HAP-1 (cell line): Measurements from ENCODE around the gene KRT77.
"Not testable (repeated sequence)": the region's sequence is repeated elsewhere in the genome, so short reads cannot be mapped to it uniquely, and the experiment has no call there.

Experiments
- DNase-seq, 2 experiments: peaks; one replicate each; pipeline ENCODE4 v3.0.0-alpha.2; 2016 to 2020; ENCODE audit warnings: low spot score in 2 of 2
- H3K27me3 ChIP-seq: fragments of 250-450 bp; sonication (Bioruptor Pico); 2 replicates; pipeline ENCODE4 v1.5.1; 2020; ENCODE audit warnings: low read depth, mild to moderate bottlenecking, moderate library complexity
- H3K36me3 ChIP-seq: fragments of 250-450 bp; sonication (Bioruptor Pico); replicated peaks from 2 replicates; pipeline ENCODE4 v1.5.1; 2020; ENCODE audit warnings: mild to moderate bottlenecking
- H3K4me1 ChIP-seq: fragments of 250-450 bp; sonication (Bioruptor Pico); 2 replicates; pipeline ENCODE4 v1.5.1; 2020; ENCODE audit warnings: mild to moderate bottlenecking
- H3K4me3 ChIP-seq: fragments of 250-450 bp; sonication (Bioruptor Pico); 2 replicates; pipeline ENCODE4 v1.5.1; 2020; ENCODE audit warnings: mild to moderate bottlenecking, moderate library complexity
- H3K9me3 ChIP-seq: fragments of 250-450 bp; sonication (Bioruptor Pico); 2 replicates; pipeline ENCODE4 v1.5.1; 2020; ENCODE audit warnings: mild to moderate bottlenecking, moderate library complexity
- in situ Hi-C: fragments of 300-500 bp; cut with MboI; formaldehyde crosslinking; loops from 3 replicates; pipeline ENCODE4 v1.14.3; 2020; ENCODE audit warnings: low sequenced_read_pairs, inconsistent platforms, mixed read lengths

Gene KRT77

DNA sequence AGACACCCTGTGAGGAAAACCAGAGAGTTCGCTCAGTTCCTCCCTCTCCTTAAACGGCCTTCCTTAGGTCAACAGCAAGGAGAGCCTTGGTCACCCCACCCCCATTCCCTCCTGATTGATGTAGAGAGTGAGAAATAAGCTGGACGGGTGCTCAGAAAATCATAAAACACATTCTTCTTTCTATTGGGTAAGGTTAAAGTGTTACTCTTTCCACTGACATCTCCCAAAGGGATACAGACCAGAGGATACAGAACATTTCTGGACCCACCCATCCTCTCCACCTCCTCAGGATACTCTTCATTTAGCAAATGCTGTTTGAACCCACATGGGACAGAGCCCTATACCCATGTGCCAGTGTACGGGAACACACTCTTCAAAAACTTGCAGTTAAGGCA, 11.6 kb upstream of the KRT77 start:
- Histone ChIP-seq H3K36me3 (no peaks in the 10 kb centered on the region), H3K4me3 (no peak overlapping the region), H3K4me1 (no peaks in the 10 kb centered on the region), H3K27me3 (peaks cover 39% of the 10 kb centered on the region), H3K9me3 (no peaks in the 10 kb centered on the region)
- in situ Hi-C loops = no loop called here
- DNase-seq = no peak

DNA sequence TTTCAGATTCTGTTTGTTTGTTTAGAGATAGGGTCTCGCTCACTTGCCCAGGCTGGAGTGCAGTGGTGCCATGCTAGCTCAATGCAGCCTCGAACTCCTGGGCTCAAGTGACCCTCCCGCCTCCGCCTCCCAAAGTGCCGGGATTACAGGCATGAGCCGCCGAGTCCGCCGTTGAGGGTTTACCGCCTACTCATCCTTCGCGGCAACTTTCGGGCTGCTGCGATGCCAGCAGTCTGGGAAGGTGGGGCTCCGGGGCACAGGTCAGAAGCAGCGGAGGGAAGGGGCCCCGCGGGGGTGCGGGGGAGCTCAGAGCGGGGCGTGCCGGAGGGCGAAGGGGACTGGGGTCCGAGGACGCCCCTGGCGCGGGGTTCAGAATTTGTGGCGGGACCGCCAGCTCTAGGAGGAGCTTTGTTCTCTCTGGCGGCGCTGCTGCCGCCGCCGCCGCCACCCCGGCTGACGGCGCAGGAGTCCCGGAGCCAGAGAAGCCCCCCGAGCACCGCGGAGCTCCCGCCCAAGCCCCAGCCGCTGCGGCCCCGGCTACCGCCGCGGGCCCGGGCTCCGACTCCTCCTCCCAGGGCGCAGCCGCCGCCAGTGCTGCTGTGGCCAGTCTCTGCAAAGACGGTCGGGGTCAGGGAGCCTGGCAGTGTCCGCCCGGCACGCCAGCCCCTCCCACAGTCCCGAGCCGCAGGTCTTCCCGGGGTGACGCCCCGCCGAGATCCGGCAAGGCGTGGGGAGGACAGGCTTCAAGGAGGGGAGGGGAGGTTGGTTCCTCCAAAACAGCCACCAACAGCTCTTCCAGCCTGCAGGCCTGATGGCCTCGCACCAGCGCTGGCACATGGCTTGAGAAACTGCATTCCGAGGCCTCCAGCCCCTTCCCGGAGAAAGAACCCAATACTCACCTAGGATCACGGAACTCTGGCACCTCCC, 10.9 kb upstream of the KRT77 start:
- Histone ChIP-seq H3K4me3 (no peak overlapping the region), H3K9me3 (no peaks in the 10 kb centered on the region), H3K27me3 (peaks cover 39% of the 10 kb centered on the region), H3K4me1 (no peaks in the 10 kb centered on the region), H3K36me3 (no peaks in the 10 kb centered on the region)
- in situ Hi-C loops = no loop called here
- DNase-seq = no peak

DNA sequence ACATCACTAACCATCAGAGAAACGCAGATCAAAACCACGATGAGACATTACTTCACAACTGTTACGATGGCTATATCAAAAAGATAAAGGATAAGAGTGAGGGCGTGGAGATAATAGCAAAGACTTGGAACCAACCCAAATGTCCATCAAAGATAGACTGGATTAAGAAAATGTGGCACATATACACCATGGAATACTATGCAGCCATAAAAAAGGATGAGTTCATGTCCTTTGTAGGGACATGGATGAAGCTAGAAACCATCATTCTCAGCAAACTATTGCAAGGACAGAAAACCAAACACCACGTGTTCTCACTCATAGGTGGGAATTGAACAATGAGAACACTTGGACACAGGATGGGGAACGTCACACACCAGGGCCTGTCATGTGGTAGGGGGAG, 8.8 kb upstream of the KRT77 start:
- H3K4me1 ChIP-seq, DNase-seq, H3K36me3 ChIP-seq, H3K4me3 ChIP-seq, in situ Hi-C loops, H3K9me3 ChIP-seq: not testable (repeated sequence)
- peaks cover 39% of the 10 kb centered on the region for H3K27me3 ChIP-seq

DNA sequence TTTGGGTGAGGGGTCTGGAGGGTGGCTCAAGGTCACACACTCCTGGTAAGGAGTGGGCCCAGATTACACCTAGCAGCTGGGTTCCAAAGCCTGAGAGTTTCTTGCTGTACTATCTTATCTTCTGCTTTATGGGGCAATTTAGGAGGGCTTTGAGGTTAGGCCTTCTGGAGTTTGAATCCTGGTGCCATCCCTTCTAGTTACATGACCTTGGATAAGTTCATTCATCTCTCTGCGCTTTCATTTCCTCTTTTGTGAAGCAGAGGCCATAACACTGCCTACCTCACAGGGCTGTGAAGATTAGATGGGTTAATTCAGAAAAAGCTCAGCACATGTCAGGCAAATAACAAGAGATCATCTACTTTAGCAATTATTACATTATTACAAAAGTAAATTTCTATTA, 7.4 kb upstream of the KRT77 start:
- Histone ChIP-seq H3K9me3 (no peaks in the 10 kb centered on the region), H3K4me3 (no peak overlapping the region), H3K27me3 (peaks cover 32% of the 10 kb centered on the region), H3K4me1 (no peaks in the 10 kb centered on the region), H3K36me3 (no peaks in the 10 kb centered on the region)
- no peak for DNase-seq
- in situ Hi-C loops = no loop called here

DNA sequence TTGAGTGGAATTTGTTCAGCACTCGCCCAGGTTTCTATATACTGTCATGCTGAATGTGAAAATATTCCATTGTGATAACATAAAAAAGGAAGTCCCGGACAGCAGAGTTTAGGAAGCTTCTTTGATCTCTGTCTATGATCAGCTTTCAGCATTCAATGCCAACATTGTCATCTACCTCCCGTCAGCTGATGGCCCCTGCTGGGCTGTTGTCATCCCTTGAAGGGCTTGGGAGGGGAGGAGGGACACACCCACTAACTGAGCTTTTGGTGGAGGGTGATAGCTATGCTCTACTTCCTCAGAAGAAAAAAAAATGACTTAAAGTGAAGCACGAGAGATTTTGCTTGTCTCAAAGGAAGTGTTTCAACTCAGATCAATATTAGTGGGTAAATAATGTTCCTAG, 4.7 kb upstream of the KRT77 start:
- peaks cover 5% of the 10 kb centered on the region for H3K27me3 ChIP-seq
- H3K9me3 ChIP-seq = no peaks in the 10 kb centered on the region
- in situ Hi-C loops = no loop called here
- no peak for DNase-seq
- no peaks in the 10 kb centered on the region for H3K4me1 ChIP-seq
- no peak overlapping the region for H3K4me3 ChIP-seq
- no peaks in the 10 kb centered on the region for H3K36me3 ChIP-seq

DNA sequence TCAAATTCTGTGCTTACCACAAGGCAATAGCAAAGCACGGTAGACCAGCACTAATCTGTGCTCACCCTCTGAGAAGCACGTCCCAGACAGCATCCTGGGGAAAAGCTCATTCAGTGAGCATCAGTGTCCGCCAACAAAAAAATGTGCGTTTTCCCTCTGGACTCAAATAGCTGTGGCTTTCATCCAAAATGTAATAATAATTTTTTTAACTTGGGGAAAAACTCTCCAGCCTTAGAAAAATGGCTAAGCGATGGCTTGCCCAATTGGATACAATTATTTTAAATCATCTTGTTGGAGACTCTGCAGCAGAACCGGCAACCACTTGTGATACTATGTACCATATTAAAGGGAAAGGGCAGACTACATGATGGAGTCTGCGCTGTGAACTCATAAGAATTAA, 1.1 kb upstream of the KRT77 start:
- no peak overlapping the region for H3K4me3 ChIP-seq
- no peak for DNase-seq
- H3K27me3 ChIP-seq = no peaks in the 10 kb centered on the region; the same call in 1 of the 2 replicates
- in situ Hi-C loops = no loop called here
- no peaks in the 10 kb centered on the region for H3K9me3 ChIP-seq
- H3K36me3 ChIP-seq = no peaks in the 10 kb centered on the region
- H3K4me1 ChIP-seq = no peaks in the 10 kb centered on the region

DNA sequence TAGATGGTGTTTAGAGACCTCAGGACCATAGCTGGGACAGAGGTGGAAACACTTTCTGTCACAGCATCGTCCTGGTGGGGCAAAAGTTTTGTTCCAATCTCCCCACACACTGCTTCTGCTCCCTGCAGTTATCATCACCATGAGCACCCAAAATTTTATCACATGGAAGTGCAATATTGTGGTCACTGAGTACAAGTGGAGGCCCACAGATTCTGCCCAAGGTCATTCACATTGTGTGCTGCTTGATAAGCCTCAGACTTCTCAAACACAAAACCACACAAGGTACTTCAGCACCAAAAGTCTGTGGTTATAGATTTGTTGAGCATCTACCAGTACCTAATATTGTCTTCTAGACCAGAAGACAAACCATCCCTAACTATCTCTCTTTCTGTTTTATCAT, 554 bp upstream of the KRT77 start:
- Histone ChIP-seq H3K36me3 (no peaks in the 10 kb centered on the region), H3K9me3 (no peaks in the 10 kb centered on the region), H3K27me3 (no peaks in the 10 kb centered on the region; the same call in 1 of the 2 replicates), H3K4me1 (no peaks in the 10 kb centered on the region), H3K4me3 (no peak overlapping the region)
- in situ Hi-C loops = no loop called here
- DNase-seq = no peak

DNA sequence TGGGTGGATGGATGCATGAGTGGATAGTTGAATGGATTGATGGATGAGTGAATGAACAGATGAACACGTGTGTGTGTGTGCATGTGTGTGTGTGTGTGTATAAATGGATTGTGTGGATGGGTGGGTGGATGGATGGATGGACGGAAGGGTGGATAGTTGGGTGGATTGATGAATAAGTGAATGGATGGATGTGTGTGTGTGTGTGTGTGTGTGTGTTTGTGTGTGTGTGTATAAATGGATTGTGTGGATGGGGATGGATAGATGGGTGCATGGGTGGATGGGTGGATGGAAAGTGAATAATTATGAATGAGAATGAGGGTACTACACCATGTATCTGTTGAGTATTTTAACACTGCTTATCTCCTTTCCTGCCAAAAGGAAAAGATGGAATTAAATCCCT, 986 bp downstream of the KRT77 start:
- Histone ChIP-seq H3K9me3 (no peaks in the 10 kb centered on the region), H3K4me3 (no peak overlapping the region), H3K27me3 (no peaks in the 10 kb centered on the region; the same call in 1 of the 2 replicates), H3K36me3 (no peaks in the 10 kb centered on the region), H3K4me1 (no peaks in the 10 kb centered on the region)
- DNase-seq = no peak
- in situ Hi-C loops = no loop called here

DNA sequence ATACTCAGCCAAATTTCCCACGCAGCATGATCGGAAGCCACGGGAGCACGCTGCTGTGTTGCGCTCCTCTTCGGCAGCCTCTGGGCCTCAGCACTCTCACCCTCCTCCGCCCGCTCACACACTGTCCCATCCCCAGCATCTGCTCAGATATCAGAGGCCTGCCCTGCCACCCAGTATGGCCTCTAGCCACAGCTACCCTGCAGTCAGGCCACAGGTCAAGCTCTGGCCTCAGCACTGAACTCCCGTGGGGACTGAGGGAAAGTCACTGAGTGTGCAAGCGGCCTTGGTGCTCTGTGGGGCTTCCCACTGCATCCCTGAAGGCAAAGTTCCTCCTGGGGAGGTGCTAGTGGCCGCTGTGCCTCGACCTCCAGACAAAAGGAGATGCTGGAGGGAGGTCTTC, 2.0 kb downstream of the KRT77 start:
- H3K4me3 ChIP-seq = no peak overlapping the region
- in situ Hi-C loops = no loop called here

DNA sequence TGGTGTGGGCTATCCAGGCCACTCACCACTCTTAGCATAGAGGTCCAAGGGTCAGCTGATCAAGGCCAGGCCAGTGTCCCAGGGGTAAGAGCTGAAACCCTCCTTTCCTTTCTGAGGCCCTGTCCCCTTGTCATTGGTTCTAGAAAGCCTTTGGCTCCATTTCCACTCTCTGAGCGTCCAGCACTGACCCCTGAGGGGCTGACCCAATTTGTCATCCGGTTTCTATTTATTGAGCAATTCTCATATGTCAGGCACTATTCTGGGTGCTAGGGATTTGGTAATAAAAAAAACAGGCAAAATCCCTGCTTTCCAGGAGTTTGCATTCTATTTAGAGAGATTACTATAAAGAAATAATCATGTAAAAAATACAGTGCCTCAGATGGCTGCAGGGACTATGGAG, 3.4 kb downstream of the KRT77 start:
- Histone ChIP-seq H3K4me1 (no peaks in the 10 kb centered on the region), H3K27me3 (no peaks in the 10 kb centered on the region; the same call in 1 of the 2 replicates), H3K4me3 (no peak overlapping the region), H3K36me3 (no peaks in the 10 kb centered on the region), H3K9me3 (no peaks in the 10 kb centered on the region)
- DNase-seq = no peak
- in situ Hi-C loops = no loop called here

More for the DNA sequence above, 2.0 kb downstream of the KRT77 start:
- Histone ChIP-seq H3K27me3 (no peaks in the 10 kb centered on the region; the same call in 1 of the 2 replicates), H3K4me1 (no peaks in the 10 kb centered on the region), H3K36me3 (no peaks in the 10 kb centered on the region), H3K9me3 (no peaks in the 10 kb centered on the region)
- DNase-seq = no peak

DNA sequence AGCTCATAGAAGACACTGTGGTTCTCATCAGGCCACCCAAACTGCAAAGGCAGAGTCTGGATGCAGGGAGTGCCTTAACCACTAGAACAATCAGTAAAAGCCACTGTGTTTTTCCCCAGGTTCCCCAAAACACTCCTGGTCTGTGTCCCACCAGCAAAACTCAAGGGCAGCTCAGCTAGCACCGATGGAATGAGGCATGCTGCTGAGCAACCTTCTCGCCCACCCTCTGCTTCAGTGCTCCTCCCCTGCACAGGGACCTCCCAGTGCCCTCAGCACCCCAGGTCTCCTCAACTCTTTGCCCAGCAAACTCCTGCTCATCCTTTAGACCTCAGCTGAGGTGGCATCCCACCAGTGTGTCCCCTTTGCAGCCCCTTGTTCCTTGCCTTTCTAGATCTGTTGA, 4.0 kb downstream of the KRT77 start:
- Histone ChIP-seq H3K4me1 (no peaks in the 10 kb centered on the region), H3K36me3 (no peaks in the 10 kb centered on the region), H3K9me3 (no peaks in the 10 kb centered on the region), H3K27me3 (no peaks in the 10 kb centered on the region; the same call in 1 of the 2 replicates), H3K4me3 (no peak overlapping the region)
- DNase-seq = no peak
- in situ Hi-C loops = no loop called here

DNA sequence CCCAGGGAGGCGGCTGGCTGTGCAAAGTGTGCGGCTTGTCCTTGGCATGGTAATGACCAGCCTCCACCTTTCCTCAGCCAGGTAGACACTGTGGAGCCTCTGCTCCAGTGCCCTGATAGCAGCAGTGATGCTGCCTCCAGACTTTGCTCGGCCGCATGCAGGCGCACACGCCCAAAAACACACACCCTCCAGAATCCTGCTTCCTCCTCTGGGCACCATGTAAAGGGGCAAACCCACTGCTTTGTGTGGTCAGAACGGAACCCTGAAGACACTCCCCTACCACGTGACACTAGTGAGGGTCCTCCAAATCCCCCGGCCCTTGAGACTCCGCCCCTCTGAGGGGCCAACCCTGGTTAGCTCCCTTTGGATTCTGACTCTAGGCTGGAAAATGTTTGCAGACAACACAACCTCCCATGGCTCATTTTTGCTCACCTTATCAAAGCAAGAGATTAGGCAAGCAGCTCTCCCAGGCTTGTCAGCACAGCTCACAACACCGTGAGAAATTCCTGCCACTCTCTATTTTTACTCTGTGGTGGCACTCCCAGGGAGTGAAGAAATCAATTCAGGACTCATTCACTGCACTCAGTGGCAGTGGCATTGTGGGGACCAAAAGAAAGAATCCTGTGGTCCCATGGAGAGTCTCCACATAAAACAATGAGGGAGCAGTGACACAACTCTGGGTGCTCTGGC, 4.5 kb downstream of the KRT77 start:
- in situ Hi-C loops = no loop called here
- no peaks in the 10 kb centered on the region for H3K4me1 ChIP-seq
- H3K27me3 ChIP-seq = no peaks in the 10 kb centered on the region; the same call in 1 of the 2 replicates
- H3K9me3 ChIP-seq = no peaks in the 10 kb centered on the region
- no peak for DNase-seq
- no peak overlapping the region for H3K4me3 ChIP-seq
- no peaks in the 10 kb centered on the region for H3K36me3 ChIP-seq

DNA sequence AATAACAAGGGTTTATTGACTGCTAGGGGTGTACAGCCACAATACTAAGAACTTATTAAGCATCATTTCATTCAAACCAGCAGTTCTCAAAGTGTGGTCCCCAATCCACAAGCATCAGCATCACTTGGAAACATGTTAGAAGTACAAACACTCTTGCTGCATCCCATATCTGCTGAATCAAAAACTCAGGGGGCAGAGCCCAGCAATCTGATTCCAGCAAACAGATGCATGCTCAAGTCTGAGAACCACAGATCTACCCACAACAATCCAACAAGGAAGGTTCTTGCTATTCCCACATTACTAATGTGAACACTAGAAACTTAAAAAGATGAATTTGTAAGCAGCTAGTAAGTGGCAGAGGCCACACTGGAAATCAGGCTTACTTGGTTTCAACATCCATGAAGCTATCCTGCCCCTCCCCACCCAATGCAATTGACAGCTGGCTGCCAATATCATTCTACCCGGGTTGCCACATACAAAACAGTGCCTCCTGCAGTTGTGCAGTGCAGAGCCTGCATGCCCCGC, 6.2 kb downstream of the KRT77 start:
- Histone ChIP-seq H3K36me3 (no peaks in the 10 kb centered on the region), H3K4me1 (no peaks in the 10 kb centered on the region), H3K9me3 (no peaks in the 10 kb centered on the region), H3K27me3 (no peaks in the 10 kb centered on the region; the same call in 1 of the 2 replicates), H3K4me3 (no peak overlapping the region)
- DNase-seq = no peak
- in situ Hi-C loops = no loop called here

DNA sequence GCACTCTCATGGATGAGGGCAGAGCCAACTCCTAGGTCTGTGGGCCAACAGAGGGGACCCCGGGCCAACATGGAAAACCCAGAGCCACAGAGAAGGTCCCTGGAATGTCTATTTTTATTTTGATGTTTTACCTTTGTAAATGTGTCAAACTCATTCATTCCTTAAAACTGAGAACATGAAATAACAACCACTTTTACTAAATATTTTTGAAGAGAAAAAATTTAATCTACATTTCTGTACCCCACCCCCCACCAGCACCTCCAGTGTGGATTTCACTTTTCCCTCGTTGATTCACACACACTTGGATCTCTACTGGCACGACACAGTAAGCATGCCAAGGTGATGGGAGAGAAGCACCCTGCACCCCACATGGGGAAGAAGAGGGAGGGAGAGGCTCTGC, 6.7 kb downstream of the KRT77 start:
- Histone ChIP-seq H3K9me3 (no peaks in the 10 kb centered on the region), H3K36me3 (no peaks in the 10 kb centered on the region)
- in situ Hi-C loops = no loop called here

More for the DNA sequence above, 6.7 kb downstream of the KRT77 start:
- no peaks in the 10 kb centered on the region for H3K4me1 ChIP-seq
- no peak overlapping the region for H3K4me3 ChIP-seq
- DNase-seq = no peak
- peaks cover 4% of the 10 kb centered on the region; the same call in 1 of the 2 replicates for H3K27me3 ChIP-seq
